Measurements from ENCODE around the gene SIGLEC6.

Gene SIGLEC6

GRCh38 chr19:51472607-51473006, 58.9 kb downstream of the SIGLEC6 start:
- DNase-seq: no peak

GRCh38 chr19:51471527-51471926, 59.9 kb downstream of the SIGLEC6 start:
- DNase-seq: no peak

GRCh38 chr19:51470966-51471365, 60.5 kb downstream of the SIGLEC6 start:
- no peak for DNase-seq

GRCh38 chr19:51469629-51470028, 61.8 kb downstream of the SIGLEC6 start:
- no peak for DNase-seq

- DNase-seq: no peak
Observed at GRCh38 chr19:51469162-51469561, 62.3 kb downstream of the SIGLEC6 start.

GRCh38 chr19:51468545-51468920, 62.9 kb downstream of the SIGLEC6 start:
- no peak for DNase-seq

- no peak for DNase-seq
Observed at GRCh38 chr19:51467864-51468544, 63.5 kb downstream of the SIGLEC6 start.
